ENCODE results near the gene NT5DC2.

The NT5DC2 gene

GRCh38 chr3:52516509-52517195, 17.0 kb downstream of the NT5DC2 start (continued):
- no peak for TF ChIP-seq PATZ1 (CRISPR knock-in tag; IDR thresholded peaks at IDR 0.05; ENCODE audit: borderline replicate concordance)
- no peak for TF ChIP-seq CSDC2 (CRISPR knock-in tag; IDR thresholded peaks at IDR 0.05)
- TF ChIP-seq GLIS3 (CRISPR knock-in tag; IDR thresholded peaks at IDR 0.05): no peak
- TF ChIP-seq ISL1 (CRISPR knock-in tag; IDR thresholded peaks at IDR 0.05): no peak
- no peak for TF ChIP-seq ARNTL (CRISPR knock-in tag; IDR thresholded peaks at IDR 0.05; ENCODE audit: borderline replicate concordance, low read depth)
- no peak for TF ChIP-seq ZNF70 (CRISPR knock-in tag; IDR thresholded peaks at IDR 0.05)
- TF ChIP-seq CSRNP3 (CRISPR knock-in tag; IDR thresholded peaks at IDR 0.05): no peak

- TF ChIP-seq TCF4 (CRISPR knock-in tag; IDR thresholded peaks at IDR 0.05; ENCODE audit: borderline replicate concordance) (no peak), ZC3H10 (CRISPR knock-in tag; IDR thresholded peaks at IDR 0.05) (no peak), OSR1 (CRISPR knock-in tag; IDR thresholded peaks at IDR 0.05) (no peak), CSRNP3 (CRISPR knock-in tag; IDR thresholded peaks at IDR 0.05) (no peak), ZNF70 (CRISPR knock-in tag; IDR thresholded peaks at IDR 0.05) (no peak), TOX (CRISPR knock-in tag; IDR thresholded peaks at IDR 0.05; ENCODE audit: borderline replicate concordance) (no peak), SNAI2 (CRISPR knock-in tag; IDR thresholded peaks at IDR 0.05) (no peak), CSDC2 (CRISPR knock-in tag; IDR thresholded peaks at IDR 0.05) (no peak), ZNF8 (CRISPR knock-in tag; IDR thresholded peaks at IDR 0.05) (no peak), GLIS3 (CRISPR knock-in tag; IDR thresholded peaks at IDR 0.05) (no peak), PATZ1 (CRISPR knock-in tag; IDR thresholded peaks at IDR 0.05; ENCODE audit: borderline replicate concordance) (no peak), TSHZ2 (CRISPR knock-in tag; IDR thresholded peaks at IDR 0.05) (no peak), PPARA (CRISPR knock-in tag; IDR thresholded peaks at IDR 0.05; ENCODE audit: borderline replicate concordance) (no peak), ZNF565 (CRISPR knock-in tag; conservative IDR thresholded peaks at IDR 0.05; ENCODE audit: low read depth) (no peak), BACH2 (CRISPR knock-in tag; IDR thresholded peaks at IDR 0.05; ENCODE audit: borderline replicate concordance) (no peak), CREB5 (CRISPR knock-in tag; IDR thresholded peaks at IDR 0.05; ENCODE audit: low read depth) (no peak), POU6F1 (CRISPR knock-in tag; IDR thresholded peaks at IDR 0.05; ENCODE audit: borderline replicate concordance, low read depth) (no peak), RARB (CRISPR knock-in tag; IDR thresholded peaks at IDR 0.05) (no peak), ISL1 (CRISPR knock-in tag; IDR thresholded peaks at IDR 0.05) (no peak), ZFP30 (CRISPR knock-in tag; IDR thresholded peaks at IDR 0.05) (no peak)
- no peak for ATAC-seq
Observed at GRCh38 chr3:52515192-52515591, 18.5 kb downstream of the NT5DC2 start.

Data from SK-N-SH treated with all-trans-retinoic acid at 6 μM for 48 hours (cell line).